ENCODE measurements around the gene CARMIL1.

Gene CARMIL1

GRCh38 chr6:25302677-25303128 is 23.5 kb downstream of the CARMIL1 start:
- no peak for DNase-seq
- intact Hi-C loops (cut with DNase I), result no loop called here

- no peak for DNase-seq
- intact Hi-C loops (cut with DNase I), result no loop called here
Measured at GRCh38 chr6:25303254-25303653, 24.1 kb downstream of the CARMIL1 start.

- intact Hi-C loops (cut with DNase I), result no loop called here
- DNase-seq, result no peak
Measured at GRCh38 chr6:25306379-25306778, 27.2 kb downstream of the CARMIL1 start.

GRCh38 chr6:25307805-25308494 is 28.8 kb downstream of the CARMIL1 start:
- intact Hi-C loops (cut with DNase I), result no loop called here
- no peak for DNase-seq

- peak in 20 of 42 donors; percentile 8 to 72 (median 34) for DNase-seq
- intact Hi-C loops (cut with DNase I), result no loop called here
Measured at GRCh38 chr6:25309886-25310285, 30.7 kb downstream of the CARMIL1 start.

GRCh38 chr6:25311331-25311840 is 32.2 kb downstream of the CARMIL1 start:
- no peak for DNase-seq
- intact Hi-C loops (cut with DNase I), result no loop called here

- intact Hi-C loops (cut with DNase I), result no loop called here
- DNase-seq, result no peak
Measured at GRCh38 chr6:25312034-25312620, 33.0 kb downstream of the CARMIL1 start.

- no peak for DNase-seq
- intact Hi-C loops (cut with DNase I), result no loop called here
Measured at GRCh38 chr6:25312703-25313102, 33.5 kb downstream of the CARMIL1 start.

- intact Hi-C loops (cut with DNase I), result no loop called here
- no peak for DNase-seq
Measured at GRCh38 chr6:25314509-25315175, 35.5 kb downstream of the CARMIL1 start.

- intact Hi-C loops (cut with DNase I), result no loop called here
Measured at GRCh38 chr6:25315194-25316177, 36.3 kb downstream of the CARMIL1 start.

GRCh38 chr6:25316626-25317025 is 37.5 kb downstream of the CARMIL1 start:
- intact Hi-C loops (cut with DNase I), result no loop called here
- no peak for DNase-seq

More at GRCh38 chr6:25315194-25316177, 36.3 kb downstream of the CARMIL1 start:
- no peak for DNase-seq

GRCh38 chr6:25318589-25318988 is 39.4 kb downstream of the CARMIL1 start:
- intact Hi-C loops (cut with DNase I), result no loop called here
- DNase-seq, result no peak

GRCh38 chr6:25320459-25320858 is 41.3 kb downstream of the CARMIL1 start:
- intact Hi-C loops (cut with DNase I), result no loop called here
- no peak for DNase-seq

- intact Hi-C loops (cut with DNase I), result no loop called here
- DNase-seq, result no peak
Measured at GRCh38 chr6:25322692-25323091, 43.5 kb downstream of the CARMIL1 start.

- intact Hi-C loops (cut with DNase I), result no loop called here
- no peak for DNase-seq
Measured at GRCh38 chr6:25324066-25324762, 45.0 kb downstream of the CARMIL1 start.

GRCh38 chr6:25326126-25326525 is 47.0 kb downstream of the CARMIL1 start:
- DNase-seq, result no peak
- intact Hi-C loops (cut with DNase I), result no loop called here

GRCh38 chr6:25326960-25327359 is 47.8 kb downstream of the CARMIL1 start:
- intact Hi-C loops (cut with DNase I), result no loop called here
- no peak for DNase-seq

- no peak for DNase-seq
- intact Hi-C loops (cut with DNase I), result no loop called here
Measured at GRCh38 chr6:25327432-25327831, 48.3 kb downstream of the CARMIL1 start.
